PC-9 (cell line): ENCODE measurements around the gene RARB. TPM values are rescaled to one million over a fixed set of nuclear protein-coding genes. Genes with fewer than 3 reads are reported as not detected.

ENCODE experiments used
- BruUV-seq: library from RNA; stranded (reverse); fragments of 400-500 nt; replicated peaks from 2 replicates; lab custom pipeline; 2021; lab: Mats Ljungman, UMichigan
- CTCF ChIA-PET: fragments of 300-600 bp; sonication (Branson Sonifier 250); formaldehyde crosslinking; loops from one replicate; lab custom pipeline; 2022; ENCODE audit warnings: antibody characterized with exemption; lab: Charles Lee
- POLR2A ChIA-PET: fragments of 300-600 bp; sonication (Branson Sonifier 250); formaldehyde crosslinking; loops from one replicate; lab custom pipeline; 2022; ENCODE audit warnings: antibody characterized with exemption; ENCODE audit not compliant: unreplicated experiment; lab: Charles Lee
- DNase-seq, 2 experiments: peaks; one replicate each; pipeline versions ENCODE4 v3.0.0 to v3.0.0-alpha.2; 2015 to 2022; ENCODE audit warnings: mixed read lengths in 1 of 2
- H2AFZ ChIP-seq: fragments of 200-600 bp; sonication (generic); 2 replicates; pipeline ENCODE4 v1.8.1; 2017; ENCODE audit warnings: antibody characterized with exemption
- H3F3A ChIP-seq: fragments of 200-600 bp; sonication (generic); 2 replicates; pipeline ENCODE4 v1.8.1; 2017; ENCODE audit warnings: antibody characterized with exemption, mild to moderate bottlenecking, low read depth; ENCODE audit not compliant: insufficient read depth
- H3K27ac ChIP-seq: fragments of 200-600 bp; sonication (generic); 2 replicates; pipeline ENCODE4 v1.6.1; 2016; ENCODE audit warnings: mixed run types
- H3K27me3 ChIP-seq: fragments of 200-600 bp; sonication (generic); 2 replicates; pipeline ENCODE4 v1.6.1; 2016; ENCODE audit warnings: low read depth, mixed run types; ENCODE audit not compliant: insufficient read depth
- H3K36me3 ChIP-seq: fragments of 200-600 bp; sonication (generic); 2 replicates; pipeline ENCODE4 v1.6.1; 2016; ENCODE audit warnings: low read depth, mixed run types
- H3K4me1 ChIP-seq: fragments of 200-600 bp; sonication (generic); replicated peaks from 2 replicates; pipeline ENCODE4 v1.6.1; 2016; ENCODE audit warnings: mixed run types; ENCODE audit not compliant: insufficient read depth
- H3K4me2 ChIP-seq: fragments of 200-600 bp; sonication (generic); 2 replicates; pipeline ENCODE4 v1.6.1; 2017; ENCODE audit warnings: mixed run types
- H3K4me3 ChIP-seq: fragments of 200-600 bp; sonication (generic); 2 replicates; pipeline ENCODE4 v1.6.1; 2016; ENCODE audit warnings: mixed run types
- H3K79me2 ChIP-seq: fragments of 200-600 bp; sonication (generic); 2 replicates; pipeline ENCODE4 v1.6.1; 2017; ENCODE audit warnings: low read depth, mixed run types
- H3K9me2 ChIP-seq: fragments of 200-600 bp; sonication (generic); 2 replicates; pipeline ENCODE4 v1.8.1; 2017; ENCODE audit warnings: mild to moderate bottlenecking; ENCODE audit not compliant: insufficient read depth
- H3K9me3 ChIP-seq: fragments of 200-600 bp; sonication (generic); 2 replicates; pipeline ENCODE4 v1.8.1; 2016; ENCODE audit warnings: low read depth; ENCODE audit not compliant: insufficient read depth
- H4K20me1 ChIP-seq: fragments of 200-600 bp; sonication (generic); 2 replicates; pipeline ENCODE4 v1.8.1; 2017; ENCODE audit not compliant: insufficient read depth
- CTCF ChIP-seq: fragments of 200-600 bp; sonication (generic); conservative IDR thresholded peaks from 2 replicates; pipeline ENCODE4 v1.6.1; 2017; ENCODE audit warnings: mixed run types, antibody characterized with exemption, mild to moderate bottlenecking, moderate library complexity
- EZH2 ChIP-seq: fragments of 200-600 bp; sonication (generic); IDR thresholded peaks from 2 replicates; pipeline ENCODE4 v1.8.0; 2017; ENCODE audit warnings: antibody characterized with exemption, low read depth
- intact Hi-C: fragments of 100-400 bp; cut with micrococcal nuclease; formaldehyde crosslinking; loops from one replicate; pipeline ENCODE4 v1.10.0; 2022; ENCODE audit not compliant: unreplicated experiment
- total RNA-seq: library from RNA; stranded (reverse); gene quantifications from 2 replicates; pipeline ENCODE4 v1.2.3, GENCODE V29; 2021

RARB gene
- total RNA-seq, 1 experiment from 2014 or later, result 1.0 TPM

DNA sequence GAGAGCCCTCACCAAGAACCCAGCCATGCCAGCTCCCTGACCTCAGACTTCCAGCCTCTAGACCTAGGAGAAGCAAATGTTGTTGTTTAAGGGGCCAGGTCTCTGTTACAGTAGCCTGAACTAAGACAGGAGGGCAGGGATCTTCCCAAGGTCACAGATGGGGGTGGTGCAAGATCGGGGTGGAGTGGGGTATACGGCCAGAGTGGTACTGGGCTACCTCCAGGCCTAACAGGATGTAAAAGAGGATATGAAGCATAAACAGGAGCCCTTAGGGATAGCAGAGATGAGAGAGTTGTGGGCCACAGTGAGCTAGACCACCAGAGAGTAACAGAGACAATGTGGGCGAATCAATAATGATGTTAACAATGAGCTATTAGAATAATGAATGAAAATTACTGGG is 153.8 kb downstream of the RARB start:
- Histone ChIP-seq H3F3A (peaks cover 4% of the 10 kb centered on the region), H4K20me1 (no peaks in the 10 kb centered on the region), H2AFZ (no peak overlapping the region), H3K9me3 (no peaks in the 10 kb centered on the region), H3K4me1 (peaks cover 23% of the 10 kb centered on the region), H3K4me2 (peak overlapping the region; percentile 58), H3K4me3 (no peak overlapping the region), H3K79me2 (no peaks in the 10 kb centered on the region), H3K36me3 (no peaks in the 10 kb centered on the region), H3K9me2 (no peaks in the 10 kb centered on the region), H3K27ac (peak overlapping the region; percentile 92), H3K27me3 (no peaks in the 10 kb centered on the region)
- ChIA-PET POLR2A (interaction anchor here (0.6 to 0.7 kb wide), 4 partner anchors 154 to 1522 kb away, joined by 3 to 15 read pairs (median 4); partner anchors contain the start of gene RARB), CTCF (interaction anchor here (1.8 kb wide), 1 partner anchor 11 kb away, joined by 4 read pairs; no protein-coding TSS in a partner anchor)
- BruUV-seq, result TSS peak; percentile 99
- peak in 1 of 2 experiments; percentile 2 for DNase-seq
- intact Hi-C loops, result loop anchor here (2.0 kb wide), 1 partner anchor 127 kb away; no protein-coding TSS in a partner anchor
- TF ChIP-seq EZH2 (no peak), CTCF (no peak)

DNA sequence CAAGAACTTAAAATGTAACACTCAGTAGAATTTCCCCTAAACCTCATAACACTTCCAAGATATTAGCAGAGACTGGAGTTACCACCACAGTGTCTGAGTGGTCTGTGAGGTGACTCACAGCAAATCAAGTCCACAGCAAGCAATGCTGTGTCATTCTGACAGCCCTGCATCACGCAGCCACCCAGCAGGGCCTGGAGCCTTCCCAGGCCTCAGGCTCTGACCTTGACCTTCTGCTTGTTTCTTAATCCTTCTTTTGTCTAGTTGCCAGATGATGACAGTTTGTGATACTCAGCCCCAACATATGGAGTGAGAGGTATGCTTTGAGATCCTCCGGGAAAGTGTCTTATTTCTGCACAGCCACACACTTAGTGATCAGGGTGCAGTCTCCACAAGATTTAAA is 154.2 kb downstream of the RARB start:
- Histone ChIP-seq H3K9me3 (no peaks in the 10 kb centered on the region), H3K9me2 (no peaks in the 10 kb centered on the region), H4K20me1 (no peaks in the 10 kb centered on the region), H3K4me1 (peaks cover 23% of the 10 kb centered on the region), H3K4me2 (peak overlapping the region; percentile 58), H3K36me3 (no peaks in the 10 kb centered on the region), H3K79me2 (no peaks in the 10 kb centered on the region), H3K27me3 (no peaks in the 10 kb centered on the region), H3K4me3 (no peak overlapping the region), H2AFZ (no peak overlapping the region), H3F3A (peaks cover 4% of the 10 kb centered on the region), H3K27ac (peak overlapping the region; percentile 92)
- no TSS peak for BruUV-seq
- TF ChIP-seq EZH2 (no peak), CTCF (no peak)
- ChIA-PET POLR2A (interaction anchor here (0.6 to 0.7 kb wide), 4 partner anchors 154 to 1522 kb away, joined by 3 to 15 read pairs (median 4); partner anchors contain the start of gene RARB), CTCF (interaction anchor here (1.8 kb wide), 1 partner anchor 10 kb away, joined by 4 read pairs; no protein-coding TSS in a partner anchor)
- peak; percentile 82 to 83 for DNase-seq
- intact Hi-C loops, result loop anchor here (2.0 kb wide), 1 partner anchor 127 kb away; no protein-coding TSS in a partner anchor

DNA sequence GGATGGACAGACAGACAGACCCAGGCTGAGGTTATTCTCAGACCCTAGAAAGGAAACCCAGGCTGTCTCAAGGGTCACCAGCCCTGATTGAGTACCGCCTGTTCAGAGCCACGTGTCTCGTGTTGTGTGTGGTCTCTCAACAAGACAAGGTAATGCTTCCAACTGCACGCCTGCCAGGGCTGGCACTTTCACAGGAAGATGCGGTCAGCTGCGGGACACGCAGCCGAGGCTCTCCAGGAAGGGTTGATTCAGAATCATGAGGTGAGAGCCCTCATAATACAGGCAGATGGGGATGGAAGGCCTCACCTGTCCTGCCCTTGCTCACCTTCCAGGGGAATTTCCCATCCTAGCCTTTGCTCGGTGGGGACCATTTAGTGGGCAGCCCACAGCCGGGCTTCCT is 155.3 kb downstream of the RARB start:
- no TSS peak for BruUV-seq
- no peaks in the 10 kb centered on the region for H4K20me1 ChIP-seq
- no peaks in the 10 kb centered on the region for H3K36me3 ChIP-seq
- POLR2A ChIA-PET, result no interaction called here
- H3K4me1 ChIP-seq, result peaks cover 23% of the 10 kb centered on the region
- no peak overlapping the region for H3K4me2 ChIP-seq
- no peak for TF ChIP-seq CTCF
- no peak for TF ChIP-seq EZH2
- no peak overlapping the region for H2AFZ ChIP-seq
- peaks cover 4% of the 10 kb centered on the region for H3F3A ChIP-seq
- H3K79me2 ChIP-seq, result no peaks in the 10 kb centered on the region
- intact Hi-C loops, result loop anchor here (2.0 kb wide), 1 partner anchor 129 kb away; no protein-coding TSS in a partner anchor
- CTCF ChIA-PET, result no interaction called here
- H3K9me2 ChIP-seq, result no peaks in the 10 kb centered on the region
- no peak overlapping the region for H3K4me3 ChIP-seq
- no peaks in the 10 kb centered on the region for H3K27me3 ChIP-seq
- H3K9me3 ChIP-seq, result no peaks in the 10 kb centered on the region
- no peak for DNase-seq
- H3K27ac ChIP-seq, result no peak overlapping the region
